Right hindlimb (tissue), 1 donor: ENCODE data around the gene JAML.

Experiments
- DNase-seq: peaks from one replicate; pipeline ENCODE4 v3.0.0-alpha.2; 2018

The JAML gene

GRCh38 chr11:118239509-118240205, 14.8 kb upstream of the JAML start:
- no peak for DNase-seq

GRCh38 chr11:118238929-118239328, 14.1 kb upstream of the JAML start:
- DNase-seq = no peak

GRCh38 chr11:118238421-118238820, 13.6 kb upstream of the JAML start:
- no peak for DNase-seq

GRCh38 chr11:118236170-118236569, 11.4 kb upstream of the JAML start:
- DNase-seq = no peak

- no peak for DNase-seq
Observed at GRCh38 chr11:118234833-118235232, 10.0 kb upstream of the JAML start.

GRCh38 chr11:118233850-118234249, 9.0 kb upstream of the JAML start:
- no peak for DNase-seq

- DNase-seq = no peak
Observed at GRCh38 chr11:118233377-118233776, 8.6 kb upstream of the JAML start.

- no peak for DNase-seq
Observed at GRCh38 chr11:118232659-118233058, 7.8 kb upstream of the JAML start.

- no peak for DNase-seq
Observed at GRCh38 chr11:118231461-118231860, 6.7 kb upstream of the JAML start.

GRCh38 chr11:118230088-118230487, 5.3 kb upstream of the JAML start:
- no peak for DNase-seq

- DNase-seq = no peak
Observed at GRCh38 chr11:118229274-118229847, 4.5 kb upstream of the JAML start.

GRCh38 chr11:118227865-118228785, 3.3 kb upstream of the JAML start:
- DNase-seq = no peak

GRCh38 chr11:118226781-118227180, 2.0 kb upstream of the JAML start:
- DNase-seq = no peak

- DNase-seq = no peak
Observed at GRCh38 chr11:118226296-118226695, 1.5 kb upstream of the JAML start.

- DNase-seq = no peak
Observed at GRCh38 chr11:118223992-118224391, 819 bp downstream of the JAML start.

GRCh38 chr11:118223570-118223969, 1.2 kb downstream of the JAML start:
- DNase-seq = no peak

- DNase-seq = no peak
Observed at GRCh38 chr11:118222437-118222836, 2.4 kb downstream of the JAML start.

GRCh38 chr11:118221419-118221818, 3.4 kb downstream of the JAML start:
- no peak for DNase-seq

GRCh38 chr11:118219732-118220131, 5.1 kb downstream of the JAML start:
- DNase-seq = no peak

GRCh38 chr11:118219244-118219643, 5.6 kb downstream of the JAML start:
- no peak for DNase-seq

GRCh38 chr11:118217575-118217974, 7.2 kb downstream of the JAML start:
- DNase-seq = no peak

GRCh38 chr11:118216621-118217481, 8.0 kb downstream of the JAML start:
- DNase-seq = no peak

GRCh38 chr11:118215765-118216164, 9.0 kb downstream of the JAML start:
- no peak for DNase-seq
